ENCODE measurements around the gene VPS39. TPM values are rescaled to one million over a fixed set of nuclear protein-coding genes. Genes with fewer than 3 reads are reported as not detected.

Gene VPS39
- polyA plus RNA-seq, 1 of the 3 experiments (the other 2 are of a cell fraction) = 61.1 TPM

GRCh38 chr15:42226648-42227047 is 18.5 kb upstream of the VPS39 start:
- no peak overlapping the region for H2AFZ ChIP-seq (ENCODE audit: low read depth)
- peaks cover 69 to 70% of the 10 kb centered on the region in 2 experiments for H3K36me3 ChIP-seq (replicated peaks in 1 of 2; ENCODE audit: control insufficient read depth in 1 of 2, insufficient read depth in 2 of 2, low read length in 1 of 2)
- no peak for DNase-seq
- CTCF ChIA-PET = no interaction called here
- H3K79me2 ChIP-seq (ENCODE audit: insufficient read depth) = peaks cover 8% of the 10 kb centered on the region; the same call in 1 of the 2 replicates
- 97% methylated on average over 5 of the region's 5 CpGs for WGBS (ENCODE audit: low lambda C conversion rate)
- no peaks in the 10 kb centered on the region for H4K20me1 ChIP-seq (ENCODE audit: insufficient read depth)
- no peak overlapping the region for H3K4me3 ChIP-seq (ENCODE audit: low read depth in 2 of 2, low read length in 1 of 2)
- H3K9me2 ChIP-seq = no peaks in the 10 kb centered on the region
- H3K4me1 ChIP-seq (ENCODE audit: control insufficient read depth in 1 of 2, insufficient read depth in 2 of 2, low read depth in 1 of 2, low read length in 1 of 2) = no peaks in the 10 kb centered on the region
- no peaks in the 10 kb centered on the region for H3K9me3 ChIP-seq
- POLR2A ChIA-PET = no interaction called here
- no peaks in the 10 kb centered on the region for H3K27me3 ChIP-seq (ENCODE audit: insufficient read depth)
- no peak overlapping the region for H3K4me2 ChIP-seq
- TF ChIP-seq FOXM1 (IDR thresholded peaks at IDR 0.05; ENCODE audit: low read depth) = no peak
- no peak for TF ChIP-seq CHD2 (IDR thresholded peaks at IDR 0.05; ENCODE audit: low read length, partially characterized antibody)
- TF ChIP-seq RAD21 (IDR thresholded peaks at IDR 0.05; ENCODE audit: low read length) = no peak
- no peak for TF ChIP-seq CTCF (IDR thresholded peaks at IDR 0.05)
- no peak for TF ChIP-seq USF2 (IDR thresholded peaks at IDR 0.05; ENCODE audit: borderline replicate concordance, low read depth, low read length)
- TF ChIP-seq NRF1 (IDR thresholded peaks at IDR 0.05; ENCODE audit: low read depth, low read length) = no peak
- no peak for TF ChIP-seq FOXJ3 (CRISPR knock-in tag; IDR thresholded peaks at IDR 0.05)
- TF ChIP-seq IRF3 (IDR thresholded peaks at IDR 0.05; ENCODE audit: low read depth, low read length) = no peak
- no peak for TF ChIP-seq GATA2 (CRISPR knock-in tag; IDR thresholded peaks at IDR 0.05)
- no peak for TF ChIP-seq RXRA (IDR thresholded peaks at IDR 0.05; ENCODE audit: borderline replicate concordance, low read depth)
- TF ChIP-seq SMC3 (IDR thresholded peaks at IDR 0.05; ENCODE audit: low read depth, low read length) = no peak
- no peak for TF ChIP-seq ELF1 (IDR thresholded peaks at IDR 0.05)
- no peak for TF ChIP-seq POLR2AphosphoS5 (IDR thresholded peaks at IDR 0.05; ENCODE audit: low read depth, low read length)
- TF ChIP-seq REST (IDR thresholded peaks at IDR 0.05; ENCODE audit: low read depth, low read length) = no peak
- no peaks in the 10 kb centered on the region for H3F3A ChIP-seq (replicated peaks; ENCODE audit: insufficient read depth)
- H3K9ac ChIP-seq = no peak overlapping the region
- no peak overlapping the region for H3K27ac ChIP-seq (ENCODE audit: low read depth in 2 of 2, low read length in 1 of 2)
